NCI-H2227 (cell line): ENCODE measurements around the gene IQSEC1.
"Not testable (repeated sequence)": the region's sequence is repeated elsewhere in the genome, so short reads cannot be mapped to it uniquely, and the experiment has no call there.

Source experiments
- DNase-seq: peaks from one replicate; lab custom pipeline; 2025; ENCODE audit not compliant: unreplicated experiment; lab: John Stamatoyannopoulos, UW

IQSEC1 gene

GRCh38 chr3:12897381-12898289 lies 175.6 kb downstream of the IQSEC1 start:
- no peak for DNase-seq

GRCh38 chr3:12896063-12896985 lies 176.9 kb downstream of the IQSEC1 start:
- DNase-seq = peak; percentile 4

- DNase-seq = no peak
These were observed 177.7 kb downstream of the IQSEC1 start for GRCh38 chr3:12895391-12896062.

GRCh38 chr3:12894629-12895028 lies 178.6 kb downstream of the IQSEC1 start:
- no peak for DNase-seq

GRCh38 chr3:12893852-12894251 lies 179.4 kb downstream of the IQSEC1 start:
- DNase-seq = no peak

GRCh38 chr3:12893247-12893646 lies 180.0 kb downstream of the IQSEC1 start:
- no peak for DNase-seq

- no peak for DNase-seq
These were observed 180.4 kb downstream of the IQSEC1 start for GRCh38 chr3:12892840-12893189.

DNA sequence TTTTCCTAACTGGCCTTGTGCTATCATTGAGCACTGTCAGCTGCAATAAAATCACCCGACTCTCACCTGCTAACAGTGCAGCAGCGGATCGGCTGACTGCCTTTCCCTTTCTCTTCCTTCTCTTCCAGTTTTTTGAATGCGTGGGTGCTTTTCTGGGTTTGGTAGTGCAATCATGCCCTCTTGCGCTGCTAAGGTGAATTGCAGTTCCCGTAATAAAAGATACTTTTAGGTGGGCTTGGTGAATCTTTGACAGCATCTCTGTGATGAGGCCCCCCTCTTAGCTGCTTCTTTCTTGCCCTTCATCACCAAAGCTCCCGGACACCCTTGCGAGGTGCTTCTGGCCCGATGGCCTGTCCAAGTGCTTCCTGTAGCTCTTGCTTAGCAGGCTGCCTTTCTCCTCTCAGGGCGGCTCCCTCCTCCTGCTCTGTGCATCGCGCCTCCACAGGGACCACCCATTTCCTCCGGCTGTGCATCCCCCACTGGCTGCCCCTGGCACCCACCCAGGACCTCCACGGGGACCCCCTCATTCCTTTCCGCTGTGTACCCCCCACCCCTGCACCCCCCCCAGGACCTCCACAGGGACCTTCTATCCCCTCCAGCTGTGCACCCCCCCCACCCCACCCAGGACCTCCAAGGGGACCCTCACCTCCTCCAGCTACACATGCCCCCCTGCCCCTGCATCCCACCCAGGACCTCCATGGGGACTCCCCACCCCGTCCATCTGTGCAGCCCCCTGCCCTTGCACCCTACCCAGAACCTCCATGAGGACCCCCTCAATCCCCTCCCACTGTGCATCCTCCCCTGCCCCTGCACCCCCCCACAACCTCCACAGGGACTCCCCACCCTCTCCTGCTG lies 181.0 kb downstream of the IQSEC1 start:
- peak; percentile 69 for DNase-seq

DNA sequence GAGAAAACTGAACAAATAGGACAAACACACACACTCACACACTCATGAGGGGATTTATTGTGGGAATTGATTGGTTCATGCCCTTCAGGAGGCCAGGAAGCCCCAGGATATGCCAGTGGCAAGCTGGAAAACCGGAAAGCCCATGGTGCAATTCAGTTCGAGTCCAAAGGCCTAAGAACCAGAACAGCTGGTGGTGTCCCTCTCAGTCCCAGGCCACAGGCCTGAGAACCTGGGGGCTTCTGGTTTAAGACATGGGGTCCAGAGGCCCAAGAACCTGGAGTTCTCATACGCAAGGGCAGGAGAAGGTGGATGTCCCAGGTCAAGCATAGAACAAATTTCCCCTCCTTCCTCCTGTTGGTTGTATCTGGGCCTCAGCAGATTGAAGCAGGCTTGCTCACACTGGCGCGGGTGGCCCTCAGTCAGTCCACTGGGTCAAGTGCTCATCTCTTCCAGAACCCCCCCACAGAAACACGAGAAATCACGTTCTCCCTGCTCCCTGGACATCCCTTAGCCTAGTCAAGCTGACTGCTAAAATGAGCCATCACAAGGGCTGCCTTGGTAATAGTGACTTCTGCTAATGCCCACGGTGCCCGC lies 181.7 kb downstream of the IQSEC1 start:
- DNase-seq = no peak

- no peak for DNase-seq
These were observed 182.4 kb downstream of the IQSEC1 start for GRCh38 chr3:12890610-12891390.

- DNase-seq = no peak
These were observed 186.5 kb downstream of the IQSEC1 start for GRCh38 chr3:12886736-12887135.

DNA sequence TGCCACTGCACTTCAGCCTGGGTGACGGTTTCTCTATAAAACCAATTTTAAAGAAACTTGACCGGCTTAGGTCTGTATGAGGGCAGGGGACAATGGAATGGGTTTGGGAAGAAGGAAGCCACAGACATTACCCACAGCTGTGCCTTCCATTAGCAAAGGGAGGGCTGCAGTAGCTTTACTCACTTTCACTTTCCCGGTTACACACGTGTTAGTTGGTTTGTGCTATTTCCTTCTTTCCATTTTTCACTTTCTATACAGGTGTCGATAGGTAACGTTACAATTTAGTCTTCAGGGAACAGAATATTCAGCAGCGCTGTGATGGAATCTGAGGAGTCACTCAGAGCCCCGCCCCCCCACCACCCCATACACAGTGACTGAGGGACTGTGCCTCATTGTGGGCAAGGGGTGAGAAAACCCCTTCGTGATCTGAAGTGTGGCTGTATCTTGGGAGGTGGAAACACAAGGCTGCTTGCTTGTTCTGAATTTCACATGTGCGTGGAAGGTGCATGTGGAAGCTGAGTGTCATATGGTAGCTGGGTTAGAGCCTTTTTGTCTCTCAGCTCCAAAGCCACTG lies 187.0 kb downstream of the IQSEC1 start:
- no peak for DNase-seq

GRCh38 chr3:12885583-12885930 lies 187.7 kb downstream of the IQSEC1 start:
- no peak for DNase-seq

GRCh38 chr3:12884790-12885582 lies 188.2 kb downstream of the IQSEC1 start:
- DNase-seq = no peak

- no peak for DNase-seq
These were observed 189.0 kb downstream of the IQSEC1 start for GRCh38 chr3:12884186-12884680.

GRCh38 chr3:12882336-12883310 lies 190.6 kb downstream of the IQSEC1 start:
- DNase-seq = no peak

DNA sequence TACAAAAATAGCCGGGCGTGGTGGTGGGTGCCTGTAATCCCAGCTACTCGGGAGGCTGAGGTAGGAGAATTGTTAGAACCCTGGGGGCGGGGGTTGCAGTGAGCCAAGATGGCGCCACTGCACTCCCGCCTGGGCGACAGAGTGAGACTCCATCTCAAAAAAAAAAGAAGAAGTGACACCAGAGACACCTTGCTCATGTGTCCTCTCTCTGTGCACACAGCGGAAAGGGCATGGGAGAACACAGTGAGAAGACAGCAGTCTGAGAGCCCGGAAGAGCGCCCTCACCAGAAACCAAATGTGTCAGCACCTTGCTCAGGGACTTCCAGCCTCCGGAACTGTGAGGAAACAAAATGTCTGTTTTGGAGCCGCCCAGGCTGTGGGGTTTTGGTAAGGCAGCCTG lies 191.4 kb downstream of the IQSEC1 start:
- not testable (repeated sequence) for DNase-seq
